GM19328 (cell line): ENCODE results near the gene BAAT.

ENCODE experiments used
- ATAC-seq: cut with Tn5 transposase; IDR thresholded peaks from one replicate; pipeline ENCODE4 v1.9.1; 2021; ENCODE audit warnings: mild to moderate bottlenecking, moderate library complexity; ENCODE audit not compliant: unreplicated experiment

The BAAT gene

GRCh38 chr9:101324245-101324804, 60.5 kb downstream of the BAAT start:
- no peak for ATAC-seq

DNA sequence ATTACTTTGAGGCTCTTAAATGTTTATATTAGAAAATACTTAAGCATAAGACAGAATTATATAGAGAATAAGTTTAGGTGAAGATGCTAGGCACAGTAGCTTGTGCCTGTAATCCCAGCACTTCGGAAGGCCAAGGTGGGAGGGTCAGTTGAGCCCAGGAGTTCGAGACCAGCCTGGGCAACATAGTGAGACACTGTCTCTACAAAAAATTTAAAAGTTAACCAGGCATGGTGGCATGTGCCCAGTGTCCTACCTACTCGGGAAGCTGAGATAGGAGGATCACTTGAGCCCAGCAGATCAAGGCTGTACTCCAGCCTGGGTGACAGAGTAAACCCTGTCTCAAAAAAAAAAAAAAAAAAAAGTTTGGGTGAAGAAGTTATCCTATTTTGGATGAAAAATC, 61.7 kb downstream of the BAAT start:
- ATAC-seq: no peak

GRCh38 chr9:101317735-101318134, 67.1 kb downstream of the BAAT start:
- ATAC-seq: no peak

- no peak for ATAC-seq
These were observed 69.7 kb downstream of the BAAT start for GRCh38 chr9:101315112-101315450.

GRCh38 chr9:101312661-101313060, 72.1 kb downstream of the BAAT start:
- no peak for ATAC-seq

DNA sequence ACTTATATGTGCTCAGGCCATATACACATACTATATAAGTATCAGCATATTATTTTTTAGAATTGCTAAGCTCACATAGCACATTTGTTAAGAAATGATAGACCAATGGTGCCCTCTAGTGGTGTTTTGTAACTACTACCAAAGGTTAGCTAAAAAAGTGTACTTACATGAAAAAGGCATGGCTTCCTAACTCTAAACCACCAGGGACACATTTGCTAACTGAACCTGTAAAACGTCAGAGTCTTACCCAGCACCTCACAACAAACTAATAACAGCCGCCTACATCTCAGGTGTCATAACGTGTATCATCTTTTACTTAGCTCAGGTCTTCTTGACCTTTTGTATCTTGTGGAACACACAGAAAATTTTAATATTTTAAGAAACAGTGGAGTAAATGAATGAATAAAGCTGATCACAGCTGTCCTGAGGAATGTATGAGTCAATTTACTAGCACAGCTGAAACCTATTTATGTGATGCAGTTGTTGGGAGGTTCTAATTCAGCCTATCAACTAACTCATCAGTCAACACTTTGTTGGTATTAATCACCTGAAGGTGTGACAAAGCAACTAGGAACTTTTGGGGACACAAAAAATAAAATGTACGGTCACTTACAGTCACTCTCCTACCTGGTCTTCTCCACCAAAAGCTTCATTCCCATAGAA, 72.9 kb downstream of the BAAT start:
- ATAC-seq: peak; percentile 75

- ATAC-seq: no peak
These were observed 73.6 kb downstream of the BAAT start for GRCh38 chr9:101311191-101311590.
